Activated CD4-positive, CD25-positive, alpha-beta regulatory T cell treated with anti-CD3 and anti-CD28 coated beads, Interleukin-2, amount 50 U/mL, for 16 hours (primary cell): ENCODE data around the gene TTLL8.
A peak's percentile ranks its signal among the peaks of the same experiment; 100 is the strongest.

ENCODE experiments used
- DNase-seq: peaks from one replicate; pipeline ENCODE4 v3.0.0-alpha.2; 2020; ENCODE audit warnings: low read depth, low spot score

The TTLL8 gene

GRCh38 chr22:50018608-50019285 lies 39.4 kb downstream of the TTLL8 start:
- DNase-seq, result no peak

- DNase-seq, result no peak
These were observed 40.3 kb downstream of the TTLL8 start for GRCh38 chr22:50017701-50018224.

GRCh38 chr22:50016988-50017700 lies 41.0 kb downstream of the TTLL8 start:
- peak; percentile 38 for DNase-seq

GRCh38 chr22:50016308-50016987 lies 41.6 kb downstream of the TTLL8 start:
- no peak for DNase-seq

GRCh38 chr22:50015451-50016307 lies 42.4 kb downstream of the TTLL8 start:
- DNase-seq, result no peak

GRCh38 chr22:50014655-50015401 lies 43.3 kb downstream of the TTLL8 start:
- no peak for DNase-seq

- no peak for DNase-seq
These were observed 44.0 kb downstream of the TTLL8 start for GRCh38 chr22:50014053-50014501.

- DNase-seq, result no peak
These were observed 45.6 kb downstream of the TTLL8 start, which contains the start of gene IL17REL for GRCh38 chr22:50012211-50013181. TSS of gene IL17REL (minus strand) at chr22:50012765. CDS start at chr22:50012646, 119 bp downstream.

- DNase-seq, result no peak
These were observed 46.5 kb downstream of the TTLL8 start for GRCh38 chr22:50011447-50012210.

GRCh38 chr22:50010676-50011446 lies 47.2 kb downstream of the TTLL8 start:
- peak; percentile 34 for DNase-seq

- no peak for DNase-seq
These were observed 48.1 kb downstream of the TTLL8 start for GRCh38 chr22:50009765-50010675.

GRCh38 chr22:50009251-50009650 lies 48.8 kb downstream of the TTLL8 start:
- DNase-seq, result no peak

- no peak for DNase-seq
These were observed 49.7 kb downstream of the TTLL8 start for GRCh38 chr22:50008151-50009040.

- DNase-seq, result no peak
These were observed 51.0 kb downstream of the TTLL8 start for GRCh38 chr22:50007057-50007511.

- DNase-seq, result no peak
These were observed 53.2 kb downstream of the TTLL8 start for GRCh38 chr22:50004918-50005317.

GRCh38 chr22:50002791-50003190 lies 55.3 kb downstream of the TTLL8 start:
- no peak for DNase-seq
